CD4-positive, alpha-beta T cell treated with Interleukin-12 subunit alpha and Interleukin-12 subunit beta, for 1 hour (primary cell): ENCODE measurements around the gene COG6.
A peak's percentile ranks its signal among the peaks of the same experiment; 100 is the strongest.

Source experiments
- DNase-seq: peaks from one replicate; pipeline ENCODE4 v3.0.0-alpha.2; 2020

The COG6 gene

DNA sequence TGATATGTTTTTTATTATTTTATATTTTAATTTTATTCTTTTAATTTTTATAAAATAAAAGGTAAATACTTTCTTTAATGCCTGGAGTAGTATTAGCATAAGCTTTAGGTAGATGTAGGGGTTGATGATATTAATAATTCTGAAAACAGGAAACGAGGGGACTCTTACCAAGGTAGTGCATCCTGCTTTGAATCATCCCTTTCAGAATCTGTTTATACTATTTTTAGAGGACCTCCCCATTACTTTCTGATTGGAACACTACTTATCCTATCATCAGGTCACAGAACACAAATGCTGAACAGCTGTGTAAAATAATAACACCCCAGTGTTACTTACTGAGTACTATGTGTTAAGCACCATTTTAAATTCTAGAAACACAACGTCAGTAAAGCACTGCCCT lies 27.3 kb downstream of the COG6 start:
- DNase-seq, result no peak

DNA sequence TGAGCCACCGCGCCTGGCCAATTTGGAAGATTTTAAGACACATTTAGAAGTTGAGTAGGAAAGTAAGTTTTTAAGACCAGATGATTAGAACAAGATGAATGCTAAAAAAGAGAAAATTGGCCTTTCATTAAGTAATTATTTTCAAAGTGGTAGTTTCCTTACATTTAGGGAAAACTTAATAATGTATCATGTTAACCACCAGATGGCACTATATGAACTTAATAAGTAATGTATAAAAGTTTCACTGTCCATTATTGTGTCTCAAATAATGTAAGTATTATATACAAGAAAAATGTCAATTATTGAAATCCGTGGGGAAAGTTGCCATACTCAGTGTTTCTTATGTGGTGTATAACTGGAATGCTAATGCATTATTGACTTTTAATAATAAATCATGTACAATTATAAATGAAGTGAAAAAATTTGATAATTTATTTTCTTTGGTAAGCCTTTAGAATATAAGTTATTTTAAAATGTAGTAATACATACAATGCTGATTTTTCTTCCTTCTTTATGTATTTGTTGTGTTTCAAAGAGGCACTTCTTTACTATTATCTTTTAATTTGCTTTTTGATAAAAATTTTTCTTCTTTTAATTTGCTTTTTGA lies 29.2 kb downstream of the COG6 start:
- peak; percentile 38 for DNase-seq

DNA sequence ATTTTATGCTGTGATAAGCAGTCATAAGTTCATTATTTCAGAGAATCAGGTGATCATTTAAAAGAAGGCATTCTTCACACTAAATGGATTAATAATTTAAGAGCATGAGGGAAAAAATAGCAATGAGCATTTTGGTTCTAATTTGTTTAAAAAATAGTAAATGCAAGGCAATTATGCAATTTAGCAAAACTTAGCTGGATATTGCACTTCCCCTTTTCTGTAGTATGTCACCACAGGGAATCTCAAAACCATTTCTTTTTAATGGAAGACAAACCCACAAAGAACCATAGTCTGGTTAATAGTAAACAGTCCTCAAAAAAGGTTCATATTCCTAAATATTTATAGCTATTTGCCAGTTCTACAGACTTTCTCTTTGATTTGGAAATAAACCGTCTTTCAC lies 30.2 kb downstream of the COG6 start:
- no peak for DNase-seq

DNA sequence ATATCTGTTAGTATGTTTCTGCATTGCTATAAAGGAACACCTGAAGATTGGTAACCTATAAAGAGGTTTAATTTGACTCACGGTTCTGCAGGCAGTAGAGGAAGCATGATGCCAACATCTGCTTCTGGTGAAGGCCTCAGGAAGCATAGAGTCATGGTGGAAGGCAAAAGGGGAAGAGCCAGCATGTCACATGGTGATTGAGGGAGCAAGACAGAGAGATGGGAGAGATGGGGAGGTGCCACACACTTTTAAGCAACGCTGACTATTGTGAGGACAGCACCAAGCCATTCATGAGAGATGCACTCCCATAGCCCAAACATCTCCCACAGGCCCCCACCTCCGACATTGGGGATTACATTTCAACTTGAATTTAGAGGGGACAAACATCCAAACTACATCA lies 32.8 kb downstream of the COG6 start:
- no peak for DNase-seq

DNA sequence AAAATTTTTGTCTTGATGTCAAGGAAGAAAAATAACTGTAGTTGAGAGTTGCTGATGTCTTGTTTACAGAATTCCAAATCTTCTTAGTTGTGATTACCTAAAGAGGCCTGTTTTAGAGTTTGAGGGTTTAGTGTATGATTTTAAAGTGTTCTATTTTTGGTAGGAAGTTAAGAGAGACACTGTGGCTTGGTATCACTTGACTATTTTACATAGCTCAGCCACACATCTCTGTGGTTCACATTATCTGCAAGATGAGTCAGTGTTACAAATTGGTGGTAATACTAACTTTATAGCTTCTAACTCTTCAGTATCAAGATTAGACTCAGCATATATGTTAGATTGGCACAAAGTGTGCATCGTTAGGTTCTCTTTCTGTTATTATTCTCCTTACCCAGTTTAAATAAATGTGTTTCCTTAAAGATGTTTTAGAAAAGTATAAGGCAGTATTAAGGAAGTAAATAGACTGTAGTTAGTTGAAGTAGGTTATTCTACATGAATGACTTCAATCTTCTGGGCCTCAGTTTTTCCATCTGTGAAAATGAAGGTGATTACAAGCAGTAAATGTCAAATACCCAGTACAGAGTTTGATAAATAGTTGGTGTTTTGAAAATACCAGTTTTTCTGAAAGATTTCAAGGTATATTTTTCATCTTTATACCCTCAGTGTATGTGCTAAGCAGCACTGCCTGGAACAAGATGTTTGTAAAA lies 33.4 kb downstream of the COG6 start:
- DNase-seq, result peak; percentile 4

DNA sequence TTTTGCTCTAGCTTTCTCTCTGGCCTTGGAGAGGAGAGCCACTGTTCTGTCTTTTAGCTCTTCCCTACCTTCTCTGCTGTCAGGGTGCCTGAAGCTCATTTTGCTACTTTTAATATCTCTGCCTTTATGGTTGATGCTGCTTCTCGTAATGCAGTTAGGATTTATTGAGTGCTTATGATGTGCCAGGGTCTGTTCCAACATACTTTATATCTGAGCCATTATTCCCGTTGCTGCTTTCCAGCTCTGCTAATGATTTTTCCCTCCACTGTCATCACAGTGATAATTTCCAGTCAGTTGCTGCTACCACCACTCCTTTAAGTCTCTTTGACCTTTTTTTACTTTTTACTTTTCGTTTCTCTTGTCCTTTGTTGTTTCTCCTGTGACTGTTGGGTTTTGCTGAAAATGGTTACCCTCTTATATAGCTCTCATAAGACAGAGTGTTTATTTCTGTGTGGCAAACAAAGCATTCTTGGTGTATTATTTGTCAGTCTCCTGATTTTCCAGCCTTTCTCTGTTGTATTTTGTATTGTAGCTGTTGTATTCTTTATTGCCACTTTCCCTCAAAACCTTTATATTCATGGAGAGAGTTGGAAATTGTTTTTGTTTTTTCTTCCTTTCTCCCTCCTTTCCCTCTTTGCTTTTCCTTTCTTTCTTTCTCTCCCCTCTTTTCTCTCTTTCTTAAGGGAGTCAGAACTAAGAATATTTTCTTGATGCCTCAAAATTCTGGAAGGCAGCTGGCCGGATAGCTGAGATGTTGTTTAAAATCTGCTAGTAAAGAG lies 37.4 kb downstream of the COG6 start:
- DNase-seq, result no peak

DNA sequence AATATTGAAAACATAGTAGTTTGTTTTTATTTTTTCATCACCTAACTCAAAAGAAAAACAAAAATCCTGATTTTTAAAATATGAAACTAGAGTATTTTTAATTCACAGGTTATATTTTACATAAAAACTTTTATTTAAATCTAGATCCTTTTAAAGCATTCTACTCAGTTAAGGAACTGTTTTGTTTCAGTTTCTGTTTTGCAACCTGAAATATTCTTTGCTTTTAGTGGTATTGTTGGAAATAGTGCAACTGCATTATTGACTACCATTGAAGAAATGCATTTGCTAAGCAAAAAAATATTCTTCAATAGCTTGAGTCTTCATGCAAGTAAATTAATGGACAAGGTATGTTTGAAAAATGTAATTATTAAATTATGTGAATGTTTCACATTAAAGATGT lies 43.8 kb downstream of the COG6 start:
- DNase-seq, result no peak

DNA sequence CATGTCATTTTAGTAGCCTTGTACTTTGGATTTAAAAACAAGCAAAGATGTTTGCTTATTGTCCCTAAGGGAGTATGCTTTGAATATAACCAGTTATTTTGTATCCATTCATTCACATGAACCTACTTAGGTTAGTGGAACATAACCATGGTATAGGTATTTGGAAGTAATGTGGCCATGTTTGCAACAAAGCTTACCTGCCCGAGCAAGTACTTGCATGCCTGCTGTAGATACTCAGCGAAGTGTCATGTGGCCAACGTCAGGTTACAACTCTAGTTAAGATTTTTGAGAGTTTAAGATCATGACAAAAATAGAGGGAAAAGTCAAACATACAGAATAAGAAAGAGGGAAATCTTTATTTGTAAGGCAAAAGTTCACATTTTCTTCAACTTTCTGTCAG lies 57.2 kb downstream of the COG6 start:
- DNase-seq, result no peak

DNA sequence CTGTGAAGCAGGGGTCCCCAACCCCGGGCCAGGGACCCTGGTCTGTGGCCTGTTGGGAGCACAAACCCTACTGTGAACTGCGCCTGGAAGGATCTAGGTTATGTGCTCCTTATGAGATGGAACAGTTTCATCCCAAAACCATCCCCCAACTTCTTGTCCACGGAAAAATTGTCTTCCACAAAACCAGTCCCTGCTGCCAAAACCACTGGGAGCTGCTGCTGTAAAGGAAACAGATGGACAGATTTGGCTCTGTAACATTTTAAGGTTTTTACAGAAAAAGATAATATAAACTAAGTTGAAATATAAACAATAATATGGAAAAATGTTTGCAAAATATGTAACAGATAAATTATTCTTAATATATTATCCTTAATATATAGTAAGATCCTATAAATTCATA lies 73.7 kb downstream of the COG6 start:
- no peak for DNase-seq

DNA sequence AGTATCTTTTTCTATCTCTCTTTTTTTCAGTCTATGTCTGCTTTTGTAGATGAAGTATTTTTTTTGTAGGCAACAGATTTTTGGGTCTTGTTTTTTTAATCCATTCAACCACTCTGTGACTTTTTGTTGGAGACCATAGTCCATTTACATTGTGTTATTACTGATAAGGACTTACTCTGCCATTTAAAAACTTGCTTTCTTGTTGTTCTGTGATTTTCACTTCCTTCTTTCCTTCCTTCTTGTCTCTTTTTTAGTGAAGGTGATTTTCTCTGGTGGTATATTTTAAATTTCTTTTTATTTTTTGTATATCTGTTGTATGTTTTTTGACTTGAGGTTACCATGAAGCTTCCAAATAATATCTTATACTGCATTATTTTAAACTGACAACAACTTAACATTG lies 79.5 kb downstream of the COG6 start:
- no peak for DNase-seq

DNA sequence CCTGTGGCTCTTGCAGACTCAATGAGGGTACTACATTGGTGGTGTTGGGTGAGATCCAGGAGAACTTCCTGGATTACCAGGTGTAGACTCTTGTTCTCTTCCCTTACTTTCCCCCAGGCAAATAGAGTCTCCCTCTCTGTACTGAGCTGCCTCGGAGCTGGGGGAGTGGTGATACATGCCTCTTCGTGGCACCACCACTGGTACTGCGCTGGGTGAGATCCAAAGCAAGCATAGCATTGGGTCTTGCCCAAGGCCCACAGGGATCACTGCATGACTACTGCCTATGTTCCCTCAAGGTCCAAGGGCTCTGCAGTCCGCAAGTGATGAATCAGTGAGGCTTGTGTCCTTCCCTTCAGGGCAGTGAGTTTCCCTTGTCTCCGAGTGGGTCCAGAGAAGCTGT lies 81.6 kb downstream of the COG6 start:
- DNase-seq, result no peak

DNA sequence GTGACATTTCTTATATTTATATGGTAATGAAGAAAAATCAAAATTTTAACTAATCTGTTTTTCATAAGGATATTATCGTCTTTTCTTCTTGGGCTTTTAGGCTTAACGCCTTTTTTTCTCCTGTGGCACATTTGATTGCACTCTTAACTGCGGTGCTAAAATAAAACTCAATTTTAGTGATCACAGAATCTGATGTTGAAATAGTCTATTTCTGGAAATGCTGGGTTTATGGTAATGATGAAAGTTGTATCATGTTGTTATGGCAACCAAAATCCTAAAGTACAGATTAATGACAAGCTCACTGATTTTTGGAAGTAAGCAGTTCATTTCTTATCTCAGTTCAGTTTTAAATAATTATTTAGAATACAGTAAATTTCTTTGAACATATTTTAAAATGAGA lies 85.3 kb downstream of the COG6 start:
- DNase-seq, result no peak

DNA sequence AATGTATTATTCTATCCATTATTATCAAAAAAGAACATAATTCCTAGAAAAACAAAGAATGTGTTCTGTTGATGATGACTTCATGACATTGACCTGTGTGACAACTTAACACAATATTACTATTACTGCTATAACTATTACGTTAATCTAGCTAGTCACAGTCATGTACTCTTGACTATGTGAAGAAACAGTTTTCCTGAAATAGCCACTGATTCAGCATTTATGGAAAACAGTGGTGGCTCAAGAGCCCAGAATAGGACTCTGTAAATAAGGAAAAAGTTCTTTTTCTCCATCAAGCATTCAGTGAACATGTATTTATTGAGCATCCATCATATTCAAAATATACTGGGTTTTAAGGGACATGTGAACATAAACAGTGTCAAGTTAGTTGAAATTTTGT lies 93.5 kb downstream of the COG6 start:
- no peak for DNase-seq

DNA sequence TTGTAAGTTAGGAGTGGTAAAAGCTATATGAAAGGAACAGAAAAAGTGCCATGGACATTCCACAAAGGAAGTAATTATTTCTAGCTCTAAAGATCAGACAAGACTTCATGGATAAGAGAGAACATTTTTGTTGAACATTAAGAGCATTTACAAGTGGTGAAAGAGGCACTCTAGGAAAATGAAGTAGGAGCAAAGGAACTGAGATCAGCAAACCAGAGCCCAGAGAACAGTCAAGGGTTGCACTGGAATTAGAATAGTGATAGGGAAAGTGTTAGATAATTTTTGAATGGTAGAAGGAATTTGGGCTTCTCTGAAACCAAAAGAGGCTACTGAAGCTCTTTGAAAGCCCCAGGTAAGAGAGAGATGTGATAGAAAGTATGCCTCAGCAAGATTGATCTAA lies 94.1 kb downstream of the COG6 start:
- no peak for DNase-seq

DNA sequence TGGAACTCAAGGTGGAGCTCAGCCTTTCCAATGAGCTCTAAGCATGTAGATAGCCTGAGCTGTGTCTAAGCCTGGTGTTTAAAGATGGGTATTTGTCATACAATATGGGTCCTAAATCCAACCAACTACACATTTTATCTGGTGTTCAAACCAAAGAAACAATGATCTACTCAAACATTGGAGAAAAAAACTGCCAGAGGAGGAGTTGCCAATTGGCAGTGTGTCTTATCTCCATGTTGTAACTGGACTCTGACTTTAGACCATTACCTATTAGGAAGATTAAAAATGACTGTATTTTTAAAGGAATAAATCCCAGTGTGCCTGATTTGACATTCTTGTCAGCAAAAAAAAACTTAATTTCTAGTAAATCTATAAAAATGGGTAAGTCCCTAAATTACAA lies 96.3 kb downstream of the COG6 start:
- no peak for DNase-seq

DNA sequence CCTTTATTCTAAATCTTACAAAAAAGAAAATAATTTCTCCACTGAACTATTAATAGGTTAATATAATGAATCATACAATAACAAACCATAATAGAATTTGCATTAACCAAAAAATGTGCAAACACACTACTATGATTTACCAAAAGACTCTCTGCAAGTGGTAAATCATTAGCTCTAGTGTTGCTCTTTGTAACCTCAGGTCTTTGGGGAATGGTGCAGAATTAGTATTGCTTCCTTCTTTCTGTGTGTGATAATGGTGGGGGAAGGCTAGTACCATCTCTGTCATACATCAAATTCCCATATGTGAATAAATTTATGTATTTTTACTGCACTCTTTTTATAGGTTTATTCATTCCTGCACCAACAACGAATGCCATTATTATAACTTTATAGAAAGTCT lies 105.1 kb downstream of the COG6 start:
- no peak for DNase-seq

DNA sequence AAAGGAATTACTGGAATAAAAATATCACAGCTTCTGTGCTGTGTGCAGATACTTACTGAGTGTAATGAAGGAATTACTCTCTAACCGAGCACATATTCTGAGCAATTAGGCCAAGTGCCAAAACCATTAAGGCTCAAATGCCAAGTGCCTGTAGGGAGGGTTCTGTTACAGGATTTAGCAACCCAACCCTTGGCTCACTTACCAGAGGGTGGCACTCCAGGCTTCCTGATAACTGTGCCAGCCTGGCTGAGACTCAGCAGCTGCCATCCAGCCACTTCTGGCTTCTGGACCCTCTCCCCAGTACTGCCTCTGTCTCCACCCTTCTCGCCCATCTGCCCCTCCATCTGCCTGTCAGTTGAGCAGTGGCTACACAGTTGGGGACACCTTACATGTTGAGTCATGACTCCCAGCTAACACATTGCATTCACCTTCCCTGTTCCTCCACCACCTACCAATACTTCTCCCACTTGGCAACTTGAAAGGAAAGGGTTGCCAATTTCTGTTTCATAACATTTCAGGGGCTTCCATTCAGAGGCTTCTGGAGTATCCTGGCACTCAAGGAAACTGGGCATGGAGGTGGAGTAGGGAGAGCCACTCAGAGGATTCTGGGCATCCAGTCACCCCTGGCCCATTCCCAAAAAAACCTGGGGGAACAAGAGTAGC lies 110.5 kb downstream of the COG6 start:
- DNase-seq, result no peak

DNA sequence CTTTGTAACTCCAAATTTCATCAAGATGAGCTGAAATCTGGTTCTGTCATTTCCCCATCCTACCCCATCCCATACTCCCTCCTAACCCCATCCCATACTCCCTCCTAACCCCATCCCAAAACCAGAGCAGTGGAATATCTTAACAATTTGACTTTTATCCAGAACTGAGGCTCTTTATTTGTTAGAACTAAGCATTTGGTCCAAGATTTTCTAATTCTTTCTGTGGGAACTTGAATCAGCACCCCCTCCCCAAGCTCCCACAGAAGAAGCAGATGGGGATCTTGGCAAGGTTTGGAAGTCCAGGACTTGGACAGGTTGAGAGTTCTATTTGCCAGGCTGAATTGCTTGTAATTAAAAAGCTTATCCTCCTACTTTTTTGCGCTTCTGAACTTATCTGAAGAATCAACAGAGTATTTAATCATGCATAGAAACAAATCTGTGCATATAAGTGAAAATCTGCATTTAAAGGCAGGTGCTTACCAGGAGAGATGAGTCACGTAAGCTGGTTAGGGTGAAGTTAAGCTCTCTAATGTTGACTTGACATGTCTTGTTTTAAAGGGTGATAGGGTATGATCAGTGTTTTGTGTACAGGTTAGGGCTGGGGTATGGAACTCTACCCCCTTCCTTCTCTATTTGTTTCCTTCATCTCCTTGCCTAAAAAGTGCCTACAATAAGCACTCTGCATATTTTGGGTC lies 111.1 kb downstream of the COG6 start:
- DNase-seq, result no peak

DNA sequence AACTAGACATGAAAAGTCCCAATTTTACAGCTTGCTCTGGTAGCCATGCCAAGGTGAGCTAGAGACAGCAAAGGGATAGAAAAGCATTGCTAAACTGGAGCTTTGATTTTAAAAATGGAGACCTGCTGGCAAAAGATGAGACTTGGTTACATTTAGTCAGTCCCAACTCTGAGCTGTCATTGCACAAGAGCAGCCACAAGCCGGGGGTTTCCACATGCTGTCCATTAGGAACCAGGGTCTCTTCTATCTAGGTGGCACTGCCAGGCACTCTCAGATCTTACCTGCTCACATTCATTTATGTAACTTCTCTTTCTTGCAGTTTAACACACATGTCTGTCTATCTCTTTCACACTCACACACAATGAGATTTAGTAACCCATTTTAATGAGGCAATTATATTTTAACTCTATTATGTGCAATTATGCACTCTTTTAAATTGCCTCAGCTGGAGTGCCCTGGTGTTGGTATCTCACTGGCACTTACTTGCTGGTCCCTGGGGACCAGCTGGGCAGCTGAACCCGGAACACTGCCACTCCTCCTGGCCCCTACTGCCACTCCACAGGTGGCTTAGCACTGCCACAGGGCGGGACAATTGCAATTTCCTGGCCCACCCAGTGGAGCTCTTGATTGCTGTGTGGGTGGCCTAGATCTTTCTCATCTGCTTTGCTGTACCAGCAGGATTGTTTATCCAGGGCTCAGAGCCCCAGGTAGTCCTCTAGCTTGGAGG lies 112.5 kb downstream of the COG6 start:
- DNase-seq, result no peak

DNA sequence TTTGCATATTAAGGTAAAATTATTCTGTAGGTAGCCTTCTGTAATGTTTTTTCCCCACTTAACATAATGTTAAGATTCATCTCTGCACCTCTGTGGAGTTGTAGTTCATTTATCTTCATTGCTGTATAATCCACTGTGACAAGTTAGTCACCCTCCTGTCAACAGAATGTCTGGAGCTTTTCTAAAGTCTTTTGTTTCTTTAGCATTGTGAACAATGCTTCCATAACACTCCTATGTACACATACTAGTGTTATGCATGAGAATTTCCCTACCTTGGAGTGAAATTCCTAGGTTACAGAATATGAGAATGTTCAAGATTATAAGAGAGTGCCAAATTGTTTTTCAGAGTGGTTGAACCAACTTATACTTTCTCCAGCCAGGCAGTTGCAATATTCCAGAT lies 113.5 kb downstream of the COG6 start:
- DNase-seq, result no peak

DNA sequence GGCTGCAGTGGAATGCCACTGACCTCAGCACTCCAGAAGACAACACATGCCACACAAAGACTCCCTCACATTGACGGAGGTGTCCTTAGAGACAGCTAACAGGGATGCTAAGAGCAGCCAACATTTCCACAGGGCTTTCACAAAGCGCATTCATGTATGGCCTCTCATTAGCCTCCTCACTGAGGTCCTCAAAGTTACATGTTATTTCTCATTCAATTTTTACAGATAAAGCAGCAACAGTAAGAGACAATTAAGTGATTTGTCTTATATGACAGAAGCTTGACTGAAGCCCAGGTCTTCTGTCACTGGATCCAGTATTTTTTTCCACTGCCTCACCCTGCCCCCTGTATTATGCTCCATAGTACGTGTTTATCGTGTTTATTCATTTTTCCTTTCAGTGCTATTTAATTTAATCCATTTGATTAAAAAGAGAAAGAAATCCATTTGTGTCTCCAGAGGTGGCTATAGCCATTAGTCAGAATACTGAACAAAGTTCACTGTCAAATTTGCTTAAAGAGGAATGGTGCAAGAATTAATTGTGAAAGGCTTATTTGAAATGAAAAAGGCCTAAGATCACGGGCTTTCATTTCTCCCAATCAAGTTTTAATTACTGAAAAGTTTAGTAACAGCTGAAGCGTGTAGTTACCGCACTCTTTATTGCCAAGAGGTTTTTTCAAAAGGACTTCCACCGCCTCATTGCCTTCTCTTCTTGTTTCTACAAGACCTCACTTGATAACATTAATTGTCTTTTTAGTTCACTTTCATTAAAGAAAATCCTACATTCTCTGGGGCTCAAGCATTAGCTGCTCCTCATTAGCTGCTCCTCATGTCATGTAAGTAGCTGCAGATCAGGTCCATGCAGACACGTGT lies 115.0 kb downstream of the COG6 start:
- DNase-seq, result no peak

DNA sequence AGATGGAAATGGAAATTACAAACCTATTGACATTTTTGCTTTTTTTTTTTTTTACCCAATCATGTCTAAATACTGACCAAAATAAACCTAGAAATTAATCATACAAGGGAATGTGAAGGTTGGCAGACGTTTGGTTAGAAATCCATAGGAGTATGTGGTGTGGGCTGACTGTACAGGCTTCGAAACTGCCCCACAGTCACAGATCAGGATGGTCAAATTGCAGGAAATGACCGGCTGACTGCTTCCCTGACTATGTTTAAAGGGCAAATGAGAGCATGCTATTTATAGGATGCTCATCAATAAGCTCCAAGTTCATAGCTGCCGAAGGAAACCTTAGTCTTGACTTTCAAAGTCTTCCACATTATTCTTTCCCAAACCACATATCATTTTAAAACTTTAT lies 118.4 kb downstream of the COG6 start:
- DNase-seq, result no peak
